ENCODE measurements around the gene FXN. TPM values are rescaled to one million over a fixed set of nuclear protein-coding genes. Genes with fewer than 3 reads are reported as not detected.

FXN gene
- total RNA-seq, 1 donor, result 2.2 TPM

GRCh38 chr9:69023650-69024049, 11.9 kb upstream of the FXN start:
- no peak for DNase-seq (ENCODE audit: insufficient read length, low spot score, missing footprints)
- H3K9me3 ChIP-seq (ENCODE audit: low read depth, low read length), result no peaks in the 10 kb centered on the region
- no peak overlapping the region for H3K27ac ChIP-seq (ENCODE audit: low read depth, low read length)
- H4K20me1 ChIP-seq (ENCODE audit: insufficient read depth, low read length), result no peaks in the 10 kb centered on the region
- H3K4me2 ChIP-seq (ENCODE audit: insufficient read depth, low read length), result no peak overlapping the region
- H3K4me1 ChIP-seq (ENCODE audit: insufficient read depth, low read length), result no peaks in the 10 kb centered on the region
- no peaks in the 10 kb centered on the region for H3K36me3 ChIP-seq (ENCODE audit: insufficient read depth, low read length)
- peaks cover 3% of the 10 kb centered on the region for H3K27me3 ChIP-seq (ENCODE audit: insufficient read depth, low read length)
- no peak overlapping the region for H3K4me3 ChIP-seq (ENCODE audit: insufficient read depth, low read length)
- H3K79me2 ChIP-seq (ENCODE audit: insufficient read depth, low read length), result no peaks in the 10 kb centered on the region
- no peak for TF ChIP-seq CTCF (IDR thresholded peaks at IDR 0.05; ENCODE audit: extremely low read depth, low read depth, low read length)
- no peak overlapping the region for H2AFZ ChIP-seq (ENCODE audit: low read length)

GRCh38 chr9:69027355-69028097, 8.0 kb upstream of the FXN start:
- no peaks in the 10 kb centered on the region for H3K9me3 ChIP-seq (ENCODE audit: low read depth, low read length)
- no peaks in the 10 kb centered on the region for H3K36me3 ChIP-seq (ENCODE audit: insufficient read depth, low read length)
- H3K27ac ChIP-seq (ENCODE audit: low read depth, low read length), result no peak overlapping the region
- H3K79me2 ChIP-seq (ENCODE audit: insufficient read depth, low read length), result no peaks in the 10 kb centered on the region
- H3K27me3 ChIP-seq (ENCODE audit: insufficient read depth, low read length), result peaks cover 3% of the 10 kb centered on the region
- H3K4me1 ChIP-seq (ENCODE audit: insufficient read depth, low read length), result no peaks in the 10 kb centered on the region
- no peak overlapping the region for H2AFZ ChIP-seq (ENCODE audit: low read length)
- H3K4me2 ChIP-seq (ENCODE audit: insufficient read depth, low read length), result no peak overlapping the region
- TF ChIP-seq CTCF (IDR thresholded peaks at IDR 0.05; ENCODE audit: extremely low read depth, low read depth, low read length), result peak; percentile 82
- H3K4me3 ChIP-seq (ENCODE audit: insufficient read depth, low read length), result no peak overlapping the region
- DNase-seq (ENCODE audit: insufficient read length, low spot score, missing footprints), result peak; percentile 76
- no peaks in the 10 kb centered on the region for H4K20me1 ChIP-seq (ENCODE audit: insufficient read depth, low read length)

- Histone ChIP-seq H3K27me3 (ENCODE audit: insufficient read depth, low read length) (peaks cover 3% of the 10 kb centered on the region), H4K20me1 (ENCODE audit: insufficient read depth, low read length) (no peaks in the 10 kb centered on the region), H3K36me3 (ENCODE audit: insufficient read depth, low read length) (no peaks in the 10 kb centered on the region), H3K4me1 (ENCODE audit: insufficient read depth, low read length) (no peaks in the 10 kb centered on the region), H3K9me3 (ENCODE audit: low read depth, low read length) (no peaks in the 10 kb centered on the region), H3K79me2 (ENCODE audit: insufficient read depth, low read length) (no peaks in the 10 kb centered on the region), H3K4me3 (ENCODE audit: insufficient read depth, low read length) (no peak overlapping the region), H2AFZ (ENCODE audit: low read length) (no peak overlapping the region), H3K27ac (ENCODE audit: low read depth, low read length) (no peak overlapping the region), H3K4me2 (ENCODE audit: insufficient read depth, low read length) (no peak overlapping the region)
- no peak for TF ChIP-seq CTCF (IDR thresholded peaks at IDR 0.05; ENCODE audit: extremely low read depth, low read depth, low read length)
- DNase-seq (ENCODE audit: insufficient read length, low spot score, missing footprints), result no peak
These were observed 6.8 kb upstream of the FXN start for GRCh38 chr9:69028754-69029153.

GRCh38 chr9:69029535-69029934, 6.0 kb upstream of the FXN start:
- no peak overlapping the region for H3K27ac ChIP-seq (ENCODE audit: low read depth, low read length)
- no peak overlapping the region for H3K4me3 ChIP-seq (ENCODE audit: insufficient read depth, low read length)
- no peak for DNase-seq (ENCODE audit: insufficient read length, low spot score, missing footprints)
- no peaks in the 10 kb centered on the region for H3K9me3 ChIP-seq (ENCODE audit: low read depth, low read length)
- no peak overlapping the region for H2AFZ ChIP-seq (ENCODE audit: low read length)
- H3K27me3 ChIP-seq (ENCODE audit: insufficient read depth, low read length), result no peaks in the 10 kb centered on the region
- no peak overlapping the region for H3K4me2 ChIP-seq (ENCODE audit: insufficient read depth, low read length)
- no peaks in the 10 kb centered on the region for H4K20me1 ChIP-seq (ENCODE audit: insufficient read depth, low read length)
- no peaks in the 10 kb centered on the region for H3K4me1 ChIP-seq (ENCODE audit: insufficient read depth, low read length)
- no peak for TF ChIP-seq CTCF (IDR thresholded peaks at IDR 0.05; ENCODE audit: extremely low read depth, low read depth, low read length)
- H3K79me2 ChIP-seq (ENCODE audit: insufficient read depth, low read length), result no peaks in the 10 kb centered on the region
- H3K36me3 ChIP-seq (ENCODE audit: insufficient read depth, low read length), result no peaks in the 10 kb centered on the region
